RPMI8226 (cell line): ENCODE measurements around the gene MGRN1.

Source experiments
- DNase-seq: peaks from one replicate; pipeline ENCODE4 v3.0.0-alpha.2; 2015

Gene MGRN1

GRCh38 chr16:4625560-4626159, 1.0 kb downstream of the MGRN1 start:
- DNase-seq = no peak

GRCh38 chr16:4626396-4626795, 1.8 kb downstream of the MGRN1 start:
- no peak for DNase-seq

GRCh38 chr16:4628283-4628682, 3.7 kb downstream of the MGRN1 start:
- DNase-seq = no peak

- no peak for DNase-seq
These were observed 6.8 kb downstream of the MGRN1 start for GRCh38 chr16:4631444-4631843.

GRCh38 chr16:4633910-4634635, 9.4 kb downstream of the MGRN1 start:
- DNase-seq = no peak

- no peak for DNase-seq
These were observed 10.1 kb downstream of the MGRN1 start for GRCh38 chr16:4634768-4635167.

- DNase-seq = no peak
These were observed 11.6 kb downstream of the MGRN1 start for GRCh38 chr16:4636196-4636595.

GRCh38 chr16:4637501-4638166, 13.0 kb downstream of the MGRN1 start:
- no peak for DNase-seq

- no peak for DNase-seq
These were observed 15.4 kb downstream of the MGRN1 start for GRCh38 chr16:4639899-4640509.

- no peak for DNase-seq
These were observed 16.1 kb downstream of the MGRN1 start for GRCh38 chr16:4640572-4641305.

GRCh38 chr16:4641306-4641687, 16.7 kb downstream of the MGRN1 start:
- no peak for DNase-seq

GRCh38 chr16:4641895-4642294, 17.3 kb downstream of the MGRN1 start:
- no peak for DNase-seq

GRCh38 chr16:4646773-4647643, 22.4 kb downstream of the MGRN1 start:
- no peak for DNase-seq

- DNase-seq = no peak
These were observed 23.0 kb downstream of the MGRN1 start for GRCh38 chr16:4647644-4647980.

GRCh38 chr16:4648917-4649316, 24.3 kb downstream of the MGRN1 start:
- no peak for DNase-seq

- no peak for DNase-seq
These were observed 25.3 kb downstream of the MGRN1 start for GRCh38 chr16:4649744-4650442.

- peak; percentile 85 for DNase-seq
These were observed 25.9 kb downstream of the MGRN1 start for GRCh38 chr16:4650443-4651074.

GRCh38 chr16:4651827-4652226, 27.2 kb downstream of the MGRN1 start:
- DNase-seq = no peak

- DNase-seq = no peak
These were observed 27.9 kb downstream of the MGRN1 start for GRCh38 chr16:4652561-4652960.

GRCh38 chr16:4654011-4654963, 29.7 kb downstream of the MGRN1 start:
- no peak for DNase-seq
